ENCODE results near the gene PLCB4. TPM values are rescaled to one million over a fixed set of nuclear protein-coding genes. Genes with fewer than 3 reads are reported as not detected.
"Not testable (repeated sequence)": the region's sequence is repeated elsewhere in the genome, so short reads cannot be mapped to it uniquely, and the experiment has no call there.

PLCB4 gene
- total RNA-seq, 2 donors from 2014 or later = not detected

- ATAC-seq (replicated peaks in 1 of 2) (no peak), DNase-seq (no peak)
- Mint-ChIP-seq H3K4me3 (no peak overlapping the region), H3K4me1 (ENCODE audit: low read depth) (no peaks in the 10 kb centered on the region), H3K9me3 (peaks cover 1 to 4% of the 10 kb centered on the region in 2 donors), H3K27me3 (ENCODE audit: low read depth) (no peaks in the 10 kb centered on the region), H3K36me3 (ENCODE audit: insufficient read depth in 2 of 2) (no peaks in the 10 kb centered on the region), H3K27ac (no peak overlapping the region)
These were observed 29.9 kb upstream of the PLCB4 start for GRCh38 chr20:9038791-9039535.

GRCh38 chr20:9040863-9041524, 27.9 kb upstream of the PLCB4 start:
- H3K4me3 Mint-ChIP-seq = no peak overlapping the region
- ATAC-seq (replicated peaks in 1 of 2) = no peak

GRCh38 chr20:9043364-9043763, 25.5 kb upstream of the PLCB4 start:
- DNase-seq (no peak), ATAC-seq (replicated peaks in 1 of 2) (no peak)
- Mint-ChIP-seq H3K27me3 (ENCODE audit: low read depth) (no peaks in the 10 kb centered on the region), H3K4me1 (ENCODE audit: low read depth) (no peaks in the 10 kb centered on the region), H3K27ac (no peak overlapping the region), H3K36me3 (ENCODE audit: insufficient read depth in 2 of 2) (no peaks in the 10 kb centered on the region), H3K9me3 (peaks cover 3% of the 10 kb centered on the region in 2 donors), H3K4me3 (no peak overlapping the region)

More at GRCh38 chr20:9040863-9041524, 27.9 kb upstream of the PLCB4 start:
- H3K9me3 Mint-ChIP-seq = peaks cover 1 to 4% of the 10 kb centered on the region in 2 donors
- H3K4me1 Mint-ChIP-seq (ENCODE audit: low read depth) = no peaks in the 10 kb centered on the region
- H3K36me3 Mint-ChIP-seq (ENCODE audit: insufficient read depth in 2 of 2) = no peaks in the 10 kb centered on the region
- DNase-seq = no peak
- no peak overlapping the region for H3K27ac Mint-ChIP-seq
- H3K27me3 Mint-ChIP-seq (ENCODE audit: low read depth) = no peaks in the 10 kb centered on the region

- ATAC-seq (replicated peaks in 1 of 2); H3K9me3 Mint-ChIP-seq; H3K36me3 Mint-ChIP-seq (ENCODE audit: insufficient read depth in 2 of 2); DNase-seq; H3K27me3 Mint-ChIP-seq (ENCODE audit: low read depth); H3K27ac Mint-ChIP-seq; H3K4me3 Mint-ChIP-seq; H3K4me1 Mint-ChIP-seq (ENCODE audit: low read depth): not testable (repeated sequence)
These were observed 21.0 kb upstream of the PLCB4 start for GRCh38 chr20:9047928-9048327.

GRCh38 chr20:9051508-9051907, 17.4 kb upstream of the PLCB4 start:
- no peaks in the 10 kb centered on the region for H3K36me3 Mint-ChIP-seq (ENCODE audit: insufficient read depth in 2 of 2)
- no peak overlapping the region for H3K4me3 Mint-ChIP-seq
- H3K27ac Mint-ChIP-seq = no peak overlapping the region
- no peaks in the 10 kb centered on the region for H3K27me3 Mint-ChIP-seq (ENCODE audit: low read depth)
- peaks cover 4% of the 10 kb centered on the region for H3K4me1 Mint-ChIP-seq (ENCODE audit: low read depth)
- DNase-seq = no peak
- no peak for ATAC-seq (replicated peaks in 1 of 2)
- peaks cover 3 to 10% of the 10 kb centered on the region in 2 donors for H3K9me3 Mint-ChIP-seq

- H3K4me1 Mint-ChIP-seq (ENCODE audit: low read depth) = peaks cover 4% of the 10 kb centered on the region
- H3K36me3 Mint-ChIP-seq (ENCODE audit: insufficient read depth in 2 of 2) = no peaks in the 10 kb centered on the region
- ATAC-seq (replicated peaks in 1 of 2) (no peak), DNase-seq (no peak)
- peaks cover 3 to 10% of the 10 kb centered on the region in 2 donors for H3K9me3 Mint-ChIP-seq
- H3K27me3 Mint-ChIP-seq (ENCODE audit: low read depth) = no peaks in the 10 kb centered on the region
- H3K27ac Mint-ChIP-seq = no peak overlapping the region
- no peak overlapping the region for H3K4me3 Mint-ChIP-seq
These were observed 16.8 kb upstream of the PLCB4 start for GRCh38 chr20:9052136-9052535.

- peaks cover 0 to 7% of the 10 kb centered on the region in 2 donors for H3K9me3 Mint-ChIP-seq
- H3K36me3 Mint-ChIP-seq (ENCODE audit: insufficient read depth in 2 of 2) = no peaks in the 10 kb centered on the region
- no peak for DNase-seq
- H3K27me3 Mint-ChIP-seq (ENCODE audit: low read depth) = no peaks in the 10 kb centered on the region
- no peak overlapping the region for H3K4me3 Mint-ChIP-seq
- peaks cover 4% of the 10 kb centered on the region for H3K4me1 Mint-ChIP-seq (ENCODE audit: low read depth)
- H3K27ac Mint-ChIP-seq = no peak overlapping the region
- ATAC-seq (replicated peaks in 1 of 2) = no peak
These were observed 15.8 kb upstream of the PLCB4 start for GRCh38 chr20:9053108-9053507.

- DNase-seq = no peak
- H3K9me3 Mint-ChIP-seq = peaks cover 0 to 1% of the 10 kb centered on the region in 2 donors
- H3K27ac Mint-ChIP-seq = no peak overlapping the region
- no peak overlapping the region for H3K4me3 Mint-ChIP-seq
- no peaks in the 10 kb centered on the region for H3K36me3 Mint-ChIP-seq (ENCODE audit: insufficient read depth in 2 of 2)
- H3K27me3 Mint-ChIP-seq (ENCODE audit: low read depth) = no peaks in the 10 kb centered on the region
- H3K4me1 Mint-ChIP-seq (ENCODE audit: low read depth) = peaks cover 4% of the 10 kb centered on the region
- ATAC-seq (replicated peaks in 1 of 2) = no peak
These were observed 14.7 kb upstream of the PLCB4 start for GRCh38 chr20:9054176-9054575.

GRCh38 chr20:9059931-9060330, 9.0 kb upstream of the PLCB4 start:
- Mint-ChIP-seq H3K36me3 (ENCODE audit: insufficient read depth in 2 of 2) (no peaks in the 10 kb centered on the region), H3K4me1 (ENCODE audit: low read depth) (no peaks in the 10 kb centered on the region), H3K4me3 (no peak overlapping the region), H3K27me3 (ENCODE audit: low read depth) (no peaks in the 10 kb centered on the region), H3K9me3 (peaks cover 1 to 2% of the 10 kb centered on the region in 2 donors), H3K27ac (no peak overlapping the region)
- ATAC-seq (replicated peaks in 1 of 2) = no peak
- DNase-seq = no peak

GRCh38 chr20:9061434-9061833, 7.5 kb upstream of the PLCB4 start:
- peaks cover 0 to 2% of the 10 kb centered on the region in 2 donors for H3K9me3 Mint-ChIP-seq
- H3K36me3 Mint-ChIP-seq (ENCODE audit: insufficient read depth in 2 of 2) = no peaks in the 10 kb centered on the region
- no peak overlapping the region for H3K4me3 Mint-ChIP-seq
- H3K27me3 Mint-ChIP-seq (ENCODE audit: low read depth) = no peaks in the 10 kb centered on the region
- H3K4me1 Mint-ChIP-seq (ENCODE audit: low read depth) = no peaks in the 10 kb centered on the region
- no peak for ATAC-seq (replicated peaks in 1 of 2)
- no peak overlapping the region for H3K27ac Mint-ChIP-seq
- DNase-seq = no peak

- H3K4me3 Mint-ChIP-seq = no peak overlapping the region
- peaks cover 0 to 2% of the 10 kb centered on the region in 2 donors for H3K9me3 Mint-ChIP-seq
- ATAC-seq (replicated peaks in 1 of 2) = no peak
These were observed 6.8 kb upstream of the PLCB4 start for GRCh38 chr20:9062066-9062465.

GRCh38 chr20:9066191-9066590, 2.7 kb upstream of the PLCB4 start:
- H3K36me3 Mint-ChIP-seq (ENCODE audit: insufficient read depth in 2 of 2) = peaks cover 2% of the 10 kb centered on the region in 2 donors
- H3K27me3 Mint-ChIP-seq (ENCODE audit: low read depth) = peaks cover 14% of the 10 kb centered on the region
- H3K27ac Mint-ChIP-seq = no peak overlapping the region
- ATAC-seq (replicated peaks in 1 of 2) (no peak), DNase-seq (no peak)
- H3K4me1 Mint-ChIP-seq (ENCODE audit: low read depth) = peaks cover 6% of the 10 kb centered on the region
- H3K4me3 Mint-ChIP-seq = no peak overlapping the region
- H3K9me3 Mint-ChIP-seq = peaks cover 0 to 2% of the 10 kb centered on the region in 2 donors

More at GRCh38 chr20:9062066-9062465, 6.8 kb upstream of the PLCB4 start:
- Mint-ChIP-seq H3K4me1 (ENCODE audit: low read depth) (no peaks in the 10 kb centered on the region), H3K36me3 (ENCODE audit: insufficient read depth in 2 of 2) (no peaks in the 10 kb centered on the region), H3K27ac (no peak overlapping the region), H3K27me3 (ENCODE audit: low read depth) (no peaks in the 10 kb centered on the region)
- no peak for DNase-seq

- Mint-ChIP-seq H3K4me3 (no peak overlapping the region), H3K36me3 (ENCODE audit: insufficient read depth in 2 of 2) (peaks cover 2% of the 10 kb centered on the region in 2 donors), H3K4me1 (ENCODE audit: low read depth) (peaks cover 6% of the 10 kb centered on the region), H3K9me3 (peaks cover 0 to 2% of the 10 kb centered on the region in 2 donors), H3K27ac (no peak overlapping the region), H3K27me3 (ENCODE audit: low read depth) (peaks cover 14% of the 10 kb centered on the region)
- DNase-seq (no peak), ATAC-seq (replicated peaks in 1 of 2) (no peak)
These were observed 570 bp upstream of the PLCB4 start for GRCh38 chr20:9068233-9068801.

Data from activated T-cell treated with anti-CD3 and anti-CD28 coated beads, Interleukin-2, amount 50 U/mL, for 72 hours (primary cell).